Brain microvascular endothelial cell (primary cell): ENCODE data around the gene TM2D3.

Experiments
- DNase-seq: peaks from one replicate; pipeline ENCODE4 v3.0.0-alpha.2; 2020
- H3K27ac ChIP-seq: fragments of 250-450 bp; sonication (Bioruptor Pico); 2 replicates; pipeline ENCODE4 v1.5.1; 2020; ENCODE audit warnings: mild to moderate bottlenecking, moderate library complexity
- H3K27me3 ChIP-seq: fragments of 250-450 bp; sonication (Bioruptor Pico); replicated peaks from 2 replicates; pipeline ENCODE4 v1.5.1; 2020; ENCODE audit warnings: mild to moderate bottlenecking
- H3K36me3 ChIP-seq: fragments of 250-450 bp; sonication (Bioruptor Pico); replicated peaks from 2 replicates; pipeline ENCODE4 v1.5.1; 2020; ENCODE audit warnings: mild to moderate bottlenecking
- H3K4me3 ChIP-seq: 2 replicates; pipeline ENCODE4 v1.5.1; 2011; ENCODE audit warnings: low read depth, mild to moderate bottlenecking, control low read depth, low read length, moderate library complexity
- CTCF ChIP-seq: IDR thresholded peaks from 2 replicates; pipeline ENCODE4 v1.5.1; 2011; ENCODE audit warnings: low read depth, mild to moderate bottlenecking, moderate library complexity, low read length, control low read depth, inconsistent platforms; ENCODE audit errors: missing control alignments
- in situ Hi-C: cut with HindIII; loops from 2 replicates; pipeline ENCODE4 v1.10.0; 2017; ENCODE audit warnings: low sequenced_read_pairs, low pct_ligation_motif_present

TM2D3 gene

GRCh38 chr15:101596633-101597032 lies 55.5 kb downstream of the TM2D3 start:
- TF ChIP-seq CTCF = no peak
- Histone ChIP-seq H3K27me3 (no peaks in the 10 kb centered on the region), H3K36me3 (no peaks in the 10 kb centered on the region), H3K27ac (no peak overlapping the region), H3K4me3 (no peak overlapping the region)
- no peak for DNase-seq
- in situ Hi-C loops = no loop called here
